ENCODE results near the gene GLT6D1.

GLT6D1 gene

DNA sequence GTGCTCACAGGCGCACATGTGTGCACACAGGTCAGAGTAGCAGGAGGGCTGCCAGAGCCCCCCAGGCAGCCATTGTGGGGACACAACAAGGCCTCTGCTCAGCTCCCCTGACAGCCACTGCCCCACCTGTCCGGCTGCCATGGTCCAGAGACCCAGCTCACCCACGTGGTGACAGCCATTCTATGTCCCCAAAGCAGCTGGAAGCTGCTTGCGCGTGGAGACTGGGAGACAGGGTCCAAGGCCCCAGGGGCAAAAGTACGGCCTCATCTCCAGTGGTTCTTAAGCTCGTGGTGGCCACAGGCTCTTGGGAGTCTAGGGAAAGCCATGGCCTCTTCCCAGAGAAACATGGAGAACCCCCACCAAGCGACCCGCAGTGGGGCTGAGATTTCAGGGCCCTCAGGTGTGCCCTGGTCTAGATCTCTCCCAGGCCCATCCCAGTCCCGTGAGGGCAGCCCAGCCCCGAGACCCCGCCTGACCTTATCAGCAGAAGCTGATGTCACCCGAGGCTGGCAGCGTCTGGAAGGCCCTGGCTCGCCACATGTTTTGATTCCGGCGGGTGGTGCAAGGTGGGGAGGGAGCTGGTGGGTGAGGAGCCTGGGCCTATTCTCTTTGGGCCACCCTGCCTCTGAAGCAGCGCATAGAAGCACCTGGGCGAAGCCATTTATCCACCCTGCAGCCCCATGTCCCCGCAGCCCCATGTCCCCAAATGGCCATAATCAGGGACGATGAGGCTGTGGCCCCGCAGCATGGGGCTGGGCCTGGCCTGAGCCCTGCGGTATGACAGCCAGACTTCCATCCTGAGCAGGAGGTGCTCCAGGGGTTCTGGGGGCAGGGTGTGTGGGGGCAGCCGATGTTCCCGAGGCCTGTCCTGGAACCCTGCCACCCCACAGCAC, 31.7 kb downstream of the GLT6D1 start:
- no peak for DNase-seq

DNA sequence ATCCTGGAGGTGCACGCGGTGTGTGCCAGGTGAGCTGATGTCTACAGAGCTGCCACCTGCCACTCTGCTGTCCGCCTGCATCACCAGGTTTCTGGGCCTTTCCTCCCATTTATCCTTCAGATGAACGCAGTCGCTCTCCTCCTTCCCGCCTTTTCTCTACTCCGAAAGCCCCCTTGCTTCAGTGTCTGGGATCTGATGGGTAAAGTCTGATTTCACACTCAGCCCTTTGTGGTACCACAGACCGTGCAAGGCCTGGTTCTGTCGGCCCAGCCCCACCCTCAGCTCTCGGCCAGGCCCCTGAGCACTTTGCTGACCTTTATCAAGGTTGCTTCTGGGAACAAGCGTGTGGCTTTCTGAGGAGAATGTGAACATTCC, 32.5 kb downstream of the GLT6D1 start:
- DNase-seq: no peak

DNA sequence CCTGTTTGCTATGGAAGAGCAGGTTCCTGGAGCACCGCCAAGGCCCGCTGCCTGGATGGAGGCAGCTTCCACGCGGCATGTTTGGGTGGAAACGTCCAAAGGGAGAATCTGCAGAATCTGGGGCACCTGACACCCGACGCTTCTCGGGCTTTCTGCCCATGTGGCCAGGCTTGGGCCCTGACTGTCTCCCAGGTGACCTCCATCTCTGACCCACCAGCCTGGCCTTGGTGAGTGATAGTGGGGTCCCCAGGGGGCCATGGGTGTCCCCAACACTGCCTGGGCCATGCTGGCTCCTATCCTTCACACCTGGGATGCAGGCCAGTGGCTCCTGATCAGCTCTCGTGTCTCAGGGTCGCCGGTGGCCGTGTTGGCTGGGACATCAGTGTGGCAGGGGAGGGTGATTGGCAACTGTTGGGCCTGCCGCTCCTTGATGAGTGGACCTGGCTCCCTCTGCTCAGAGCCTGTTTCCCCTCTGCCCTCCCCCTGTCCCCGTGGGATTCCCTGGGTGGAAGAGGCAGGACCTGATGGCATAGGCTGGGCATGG, 34.0 kb downstream of the GLT6D1 start:
- no peak for DNase-seq

DNA sequence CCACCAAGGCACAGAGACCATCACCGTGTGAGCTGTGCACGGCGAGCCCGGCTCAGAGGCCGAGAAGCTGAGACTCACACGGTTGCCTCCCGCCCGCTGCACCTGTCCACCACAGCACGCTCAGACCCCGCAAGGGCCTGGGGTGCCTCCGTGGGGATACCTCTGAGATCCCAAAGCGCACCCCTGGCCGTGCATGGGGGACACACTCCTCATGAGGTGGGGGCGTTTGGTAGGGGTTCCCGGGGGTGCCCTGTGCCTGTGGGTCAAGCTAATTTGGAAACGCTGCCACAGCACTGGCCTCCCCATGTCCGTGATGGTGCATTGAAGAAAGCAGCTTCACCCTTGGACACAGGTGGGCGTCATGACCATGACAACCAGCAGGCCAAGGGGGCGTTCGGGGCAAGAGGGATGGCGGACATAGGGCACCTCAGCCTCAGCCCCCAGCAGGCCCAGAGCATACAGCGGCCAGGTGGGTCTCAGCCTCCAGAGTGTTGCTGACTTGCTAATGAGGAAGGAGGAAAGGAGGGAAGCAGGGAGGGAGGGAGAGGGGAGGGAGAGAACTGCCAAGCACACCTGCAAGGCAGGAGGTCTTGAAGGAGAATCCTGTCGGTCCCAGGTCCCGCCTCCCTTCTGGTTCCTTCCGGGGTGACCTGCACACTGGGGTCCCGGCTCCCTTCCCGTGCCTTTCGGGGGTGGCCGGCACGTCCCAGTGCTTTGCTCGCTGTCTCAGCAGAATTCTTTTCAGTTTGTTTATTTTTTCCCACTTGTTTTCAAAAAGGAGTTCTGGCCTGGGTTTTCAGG, 34.7 kb downstream of the GLT6D1 start:
- DNase-seq: no peak

DNA sequence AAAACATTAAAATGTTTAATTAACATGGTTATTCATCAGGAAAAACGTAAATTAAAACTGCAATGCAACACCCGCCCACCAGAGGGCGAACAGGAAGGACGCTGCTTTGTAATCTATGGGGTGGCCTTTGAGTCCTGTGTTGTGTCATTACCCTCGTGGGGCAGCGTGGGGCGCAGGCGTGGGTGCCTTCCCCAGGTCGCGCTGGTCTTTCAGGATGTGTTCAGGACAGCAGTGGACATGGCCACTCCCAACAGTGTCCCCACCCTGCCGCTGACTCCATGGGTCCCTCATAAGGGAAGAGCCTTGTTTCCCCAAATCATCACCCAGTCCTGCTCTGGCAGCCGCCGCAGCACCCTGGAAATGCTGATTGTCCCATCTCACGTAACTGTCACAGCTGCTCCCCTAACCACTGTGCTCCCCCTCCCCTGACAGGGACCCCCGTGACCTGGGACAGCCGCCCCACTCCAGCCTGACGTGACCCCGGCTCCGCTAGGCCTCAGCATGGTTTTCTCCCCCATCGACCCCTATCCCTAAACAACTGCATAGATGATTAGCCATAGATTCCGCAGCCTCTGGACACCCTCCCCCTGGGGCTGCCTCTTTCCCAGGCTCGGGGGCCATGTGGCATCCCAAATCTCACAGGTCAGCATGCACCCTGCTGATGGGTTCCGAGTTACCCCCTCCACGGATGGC, 36.4 kb downstream of the GLT6D1 start:
- DNase-seq: peak; percentile 54

DNA sequence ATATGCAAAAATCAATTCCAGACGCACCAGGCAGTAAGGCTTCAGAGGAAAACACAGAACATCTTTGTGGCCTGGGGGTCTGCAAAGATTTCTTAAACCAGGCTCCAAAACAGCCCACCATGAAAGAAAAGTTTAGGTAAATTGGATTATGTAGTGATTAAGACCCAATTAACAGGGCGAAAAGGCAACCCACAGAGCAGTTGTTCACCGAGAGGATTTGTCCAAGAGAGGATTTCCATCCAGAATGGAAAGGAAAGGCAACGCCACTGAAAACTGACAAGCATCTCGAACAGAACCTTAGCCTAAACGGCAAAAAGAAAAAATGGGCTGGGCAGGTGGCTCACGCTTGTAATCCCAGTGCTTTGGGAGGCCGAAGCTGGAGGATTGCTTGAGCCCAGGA, 37.4 kb downstream of the GLT6D1 start:
- DNase-seq: peak; percentile 28

DNA sequence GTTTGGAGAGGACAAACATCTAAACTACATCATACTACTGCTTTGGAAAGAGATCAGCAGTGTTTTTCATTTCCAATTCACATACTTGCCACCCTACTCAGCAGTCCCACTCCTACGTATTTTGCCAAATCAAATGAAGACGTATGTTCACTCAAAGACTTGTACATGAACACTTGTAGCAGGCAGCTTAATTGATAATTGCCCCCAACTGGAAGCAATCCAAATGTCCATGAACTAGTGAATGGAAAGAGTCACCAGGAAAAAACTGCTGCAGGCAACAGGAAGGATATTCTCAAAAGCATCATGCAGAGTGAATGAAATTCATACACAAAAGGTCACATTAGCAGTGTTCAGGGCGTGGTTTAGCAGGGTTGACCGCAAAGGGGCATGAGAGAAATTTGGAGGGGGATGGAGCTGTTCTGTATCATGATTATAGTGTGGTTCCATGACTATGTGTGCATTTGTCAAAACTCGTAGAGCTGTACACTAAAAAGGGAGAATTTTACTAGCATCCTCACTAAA, 39.0 kb downstream of the GLT6D1 start:
- no peak for DNase-seq

DNA sequence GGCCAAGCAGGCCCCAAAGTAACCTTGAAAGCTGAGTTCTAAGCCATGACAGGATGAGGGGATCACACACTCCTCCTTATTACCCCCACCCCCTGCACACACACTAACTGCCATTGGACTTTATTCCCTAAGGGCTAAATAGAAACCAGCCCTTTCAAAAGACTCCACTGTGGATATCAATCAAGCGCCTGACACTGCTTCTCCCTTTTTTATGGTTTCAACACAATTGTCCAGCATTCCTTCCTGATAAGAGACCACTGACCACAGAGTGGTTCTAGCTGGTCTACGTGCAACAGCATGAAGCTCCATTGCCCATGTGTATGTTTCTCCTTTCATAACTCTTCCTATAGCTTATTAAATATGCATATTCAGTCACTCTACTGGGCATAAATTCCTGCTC, 43.1 kb downstream of the GLT6D1 start:
- no peak for DNase-seq

DNA sequence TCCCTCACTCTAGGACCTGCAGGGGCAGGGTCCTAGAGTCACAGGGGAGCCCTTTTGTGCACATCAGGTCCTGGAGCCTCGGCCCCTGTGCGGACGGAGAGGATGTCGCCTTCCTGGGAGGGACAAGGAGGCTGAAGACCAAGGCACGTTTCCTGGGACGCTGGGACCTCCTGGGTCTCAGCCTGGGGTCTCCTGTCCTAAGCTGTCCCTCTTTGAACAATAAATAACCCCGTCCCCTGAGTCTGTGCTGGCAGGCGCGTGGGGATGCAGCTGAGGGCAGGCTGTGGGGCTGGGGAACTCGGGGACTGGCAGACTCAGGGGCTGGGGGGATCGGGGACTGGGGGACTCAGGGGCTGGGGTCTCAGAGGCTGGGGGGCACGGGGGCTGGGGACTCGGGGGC, 46.7 kb downstream of the GLT6D1 start:
- no peak for DNase-seq

DNA sequence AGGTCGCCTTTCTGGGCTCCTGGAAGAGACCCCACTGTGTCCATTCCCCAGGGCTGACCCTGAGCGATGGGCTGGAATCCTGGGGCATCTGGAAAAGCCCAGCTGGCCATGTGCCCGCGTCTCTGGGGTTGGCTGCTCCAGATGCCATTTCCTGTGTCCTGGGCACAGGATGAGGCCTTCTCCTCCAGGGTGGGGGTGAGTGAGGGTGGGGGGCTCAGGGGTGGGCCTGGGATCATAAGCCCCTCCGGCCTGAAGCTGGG, 47.1 kb downstream of the GLT6D1 start:
- DNase-seq: no peak

DNA sequence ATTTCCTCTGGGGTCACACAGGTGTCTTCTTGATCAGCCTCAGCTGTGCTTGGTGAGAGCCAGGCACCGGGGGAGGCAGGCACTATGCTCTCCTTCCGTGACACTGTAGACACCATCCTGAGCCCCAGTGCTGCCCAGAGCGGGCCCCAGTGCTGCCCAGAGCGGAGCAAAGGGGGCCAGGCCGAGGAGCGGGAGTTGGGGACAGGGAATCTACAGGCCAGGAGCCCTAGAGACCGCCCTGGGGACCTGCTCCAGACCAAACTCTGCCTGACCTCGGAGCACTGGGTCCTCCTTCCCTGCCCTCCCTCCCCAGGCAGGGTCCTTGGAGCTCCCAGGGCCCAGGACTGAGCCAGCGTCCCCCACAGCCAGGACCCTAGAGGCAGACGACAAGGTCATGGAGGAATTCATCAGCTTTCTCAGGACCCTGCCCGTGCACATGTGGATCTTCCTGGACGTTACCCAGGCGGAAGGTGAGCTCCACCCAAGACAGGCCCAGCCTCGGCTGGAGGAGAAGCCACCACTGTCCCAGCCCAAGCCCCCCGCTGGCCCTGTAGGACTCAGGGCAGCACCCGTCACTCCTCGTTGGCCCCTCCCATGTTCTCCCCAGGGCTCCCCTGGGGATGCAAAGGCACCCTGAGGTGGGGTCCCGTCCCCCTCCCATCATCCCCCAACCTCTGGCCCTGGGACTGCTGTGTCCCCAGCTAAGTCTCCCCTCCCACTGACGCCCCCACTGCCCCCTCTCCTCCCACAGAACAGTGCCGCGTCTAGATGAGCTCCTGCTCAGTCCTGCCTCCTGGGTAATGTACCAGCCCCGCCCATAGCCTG, 47.6 kb downstream of the GLT6D1 start:
- DNase-seq: no peak

DNA sequence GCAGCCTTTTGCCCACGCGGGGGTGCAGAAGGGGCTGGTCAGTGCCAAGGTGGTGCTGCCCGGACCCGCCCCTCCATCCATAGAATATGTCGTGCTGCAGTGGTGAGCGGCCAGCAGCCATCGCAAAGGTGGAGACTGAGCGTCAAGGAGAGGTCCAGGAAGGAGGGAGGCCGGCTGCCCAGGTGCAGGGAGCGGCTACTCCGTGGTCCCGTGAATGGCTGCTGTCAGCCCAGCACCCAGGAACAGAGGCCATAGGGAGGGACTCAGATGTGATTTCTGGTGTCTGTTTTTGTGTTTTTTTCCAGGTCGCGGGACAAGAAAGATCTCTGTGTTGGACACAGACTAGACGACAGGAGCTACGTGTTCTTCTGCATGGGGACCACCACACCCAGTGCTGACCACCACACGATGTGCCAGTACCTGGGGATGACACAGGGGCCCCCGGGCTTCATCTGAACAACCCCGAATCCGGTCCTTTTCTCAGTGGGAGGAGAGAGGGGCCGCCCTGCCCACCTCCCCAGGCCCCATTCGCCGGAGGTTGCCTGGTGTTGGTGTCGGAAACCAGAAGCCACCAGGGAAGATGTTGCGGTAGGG, 48.8 kb downstream of the GLT6D1 start:
- DNase-seq: no peak

DNA sequence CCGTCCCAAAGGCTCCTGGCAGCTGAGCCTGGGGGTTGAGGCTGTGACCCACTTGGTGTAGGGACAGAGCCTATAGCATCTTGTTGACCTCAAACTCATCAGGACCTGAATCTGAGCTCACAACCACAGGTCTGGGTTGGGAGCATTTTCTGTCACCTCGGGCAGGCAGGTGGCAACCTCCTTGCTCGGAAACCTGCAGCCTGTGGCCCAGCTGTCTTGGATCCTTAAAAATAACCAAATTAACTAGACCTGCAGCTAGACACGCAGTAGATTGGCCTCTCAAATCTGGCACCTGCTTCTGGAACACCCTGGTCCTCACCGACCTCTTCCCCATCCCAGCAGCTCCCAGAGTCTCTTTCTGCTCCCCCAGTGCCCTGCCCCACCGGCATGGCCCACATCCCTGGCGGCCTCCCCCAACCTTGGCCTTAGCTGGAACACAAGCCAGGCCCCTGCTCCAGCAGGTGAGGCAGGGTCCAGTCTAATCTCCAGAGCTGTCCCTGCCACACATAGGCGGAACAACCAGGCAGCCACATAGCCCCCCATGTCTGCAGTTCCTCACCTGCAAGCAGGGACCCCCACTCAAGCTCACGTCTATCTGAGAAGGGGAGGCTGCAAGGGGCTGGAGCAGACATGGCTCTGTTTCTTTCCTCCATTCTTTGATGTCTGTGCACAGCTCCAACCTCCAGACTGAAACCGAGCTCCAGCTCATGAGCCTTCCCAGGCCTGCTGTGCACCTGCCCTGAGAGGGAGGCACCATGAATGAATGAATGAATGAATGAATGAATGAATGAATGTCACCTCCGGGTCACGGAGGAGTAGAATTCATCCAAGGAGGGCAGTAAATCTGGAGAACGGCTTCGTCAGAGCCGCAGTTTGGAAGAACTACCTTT, 49.5 kb downstream of the GLT6D1 start:
- no peak for DNase-seq

DNA sequence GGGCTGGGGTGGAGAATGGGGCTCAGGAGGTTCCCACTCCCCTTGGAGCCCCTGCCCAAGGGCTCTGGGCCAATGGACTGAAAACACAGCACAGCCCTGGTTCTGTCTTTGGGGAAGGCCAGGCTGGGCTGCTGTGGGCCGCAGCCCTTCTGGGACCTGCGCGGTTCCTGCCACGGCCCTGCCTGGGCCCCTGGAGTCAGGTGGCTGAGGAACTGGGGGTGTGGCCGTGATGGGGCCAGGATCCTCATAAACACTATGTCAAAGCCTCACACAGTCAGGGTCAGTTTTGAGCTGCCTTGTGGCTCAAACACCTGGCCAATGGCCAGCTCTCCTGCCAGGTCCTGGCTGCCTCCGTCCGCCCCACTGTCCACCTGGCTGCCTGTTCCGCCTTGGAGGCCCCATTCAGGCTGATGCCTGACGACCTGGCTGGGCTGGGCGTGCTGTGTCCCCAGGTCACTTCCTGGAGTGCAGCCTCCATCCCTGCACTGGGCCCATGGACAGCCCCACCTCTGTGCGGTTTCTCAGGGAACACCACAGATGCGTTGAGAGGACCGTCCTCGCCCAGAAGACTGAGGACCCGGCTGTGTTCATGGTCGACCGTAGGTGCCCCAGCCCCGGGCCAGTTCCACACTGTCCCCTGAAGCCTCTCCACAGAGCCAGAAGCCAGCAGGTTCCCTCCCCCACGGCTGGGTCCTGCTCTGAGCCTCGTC, 50.3 kb downstream of the GLT6D1 start:
- DNase-seq: no peak

DNA sequence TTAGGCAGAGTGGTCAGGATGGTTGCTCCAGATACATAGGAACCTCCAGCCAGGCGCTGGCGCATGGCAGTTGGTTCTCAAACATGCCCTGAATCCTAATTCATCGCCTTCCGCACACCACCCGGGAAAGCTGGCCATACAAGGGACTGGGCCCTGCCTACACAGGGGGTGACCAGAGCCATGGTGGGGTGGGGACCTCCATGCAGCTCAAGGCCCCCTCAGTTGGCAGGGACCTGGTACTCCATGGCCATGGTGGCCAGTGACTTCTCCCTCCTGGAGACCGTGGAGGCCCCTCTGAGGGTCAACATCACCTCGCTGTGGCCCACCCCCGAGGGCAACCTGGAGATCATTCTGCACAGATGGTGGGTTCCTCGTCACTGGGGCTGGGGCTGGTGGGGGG, 51.0 kb downstream of the GLT6D1 start:
- DNase-seq: no peak

DNA sequence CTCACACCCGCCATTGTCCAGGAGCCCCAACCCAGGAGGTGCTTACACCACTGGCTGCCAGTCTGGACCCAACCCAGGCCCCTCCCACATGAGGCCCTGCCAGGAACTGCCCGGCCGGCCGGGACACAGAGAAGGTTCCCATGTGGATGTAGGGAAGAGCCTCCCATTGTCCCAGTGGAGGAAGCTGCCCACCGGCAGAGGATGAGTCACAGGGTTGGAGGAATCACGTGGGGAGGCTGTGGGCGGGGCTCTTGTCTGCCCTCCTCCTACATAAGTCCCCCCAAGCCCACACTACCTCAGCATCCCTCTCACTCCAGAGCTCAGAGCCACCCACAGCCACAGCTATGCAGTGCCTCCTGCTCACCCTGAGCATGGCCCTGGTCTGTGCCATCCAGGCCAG, 51.7 kb downstream of the GLT6D1 start:
- DNase-seq: no peak

DNA sequence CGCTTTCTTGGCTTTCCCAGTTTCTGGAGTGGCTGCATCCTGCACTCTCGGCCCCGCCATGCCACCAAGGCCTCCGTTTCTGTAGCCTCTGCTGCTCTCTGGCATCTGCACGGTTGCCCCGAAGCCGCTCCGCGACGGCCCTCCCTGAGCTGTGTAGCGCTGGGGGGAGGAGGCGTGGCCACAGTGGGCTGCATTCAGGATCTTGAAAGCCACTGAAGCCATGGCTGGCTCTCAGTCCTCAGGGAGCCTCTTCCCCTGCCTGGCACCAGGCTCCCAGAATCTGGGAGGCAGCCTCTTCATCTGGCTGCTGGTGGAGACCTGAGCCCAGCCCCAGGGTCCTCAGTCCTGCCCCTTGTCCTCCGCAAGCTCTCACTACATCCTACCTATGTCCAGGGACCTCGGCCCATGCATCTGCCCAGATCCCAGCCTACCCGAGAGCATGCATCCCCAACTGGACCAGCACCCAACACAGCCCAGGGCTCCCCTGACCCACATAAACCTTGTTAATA, 52.7 kb downstream of the GLT6D1 start:
- DNase-seq: no peak

DNA sequence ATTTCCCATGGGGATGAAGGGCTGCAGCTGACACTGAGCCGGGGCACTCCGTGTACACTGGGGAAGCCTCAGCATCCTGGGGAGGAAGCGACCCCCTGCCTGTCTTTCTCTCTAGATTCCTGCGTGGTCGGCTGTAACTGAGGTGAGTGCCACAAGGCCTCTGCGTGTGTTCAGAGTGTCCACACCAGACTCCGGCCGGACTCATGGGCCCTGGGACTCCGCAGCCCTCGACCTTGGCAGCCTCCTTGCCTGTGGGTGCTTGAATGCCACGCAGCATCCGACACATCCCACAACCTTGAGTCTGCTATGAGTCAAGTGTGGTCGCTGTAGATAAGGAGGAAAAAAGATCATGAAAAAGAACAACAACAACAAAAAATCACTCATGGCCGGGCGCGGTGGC, 54.4 kb downstream of the GLT6D1 start:
- DNase-seq: no peak

DNA sequence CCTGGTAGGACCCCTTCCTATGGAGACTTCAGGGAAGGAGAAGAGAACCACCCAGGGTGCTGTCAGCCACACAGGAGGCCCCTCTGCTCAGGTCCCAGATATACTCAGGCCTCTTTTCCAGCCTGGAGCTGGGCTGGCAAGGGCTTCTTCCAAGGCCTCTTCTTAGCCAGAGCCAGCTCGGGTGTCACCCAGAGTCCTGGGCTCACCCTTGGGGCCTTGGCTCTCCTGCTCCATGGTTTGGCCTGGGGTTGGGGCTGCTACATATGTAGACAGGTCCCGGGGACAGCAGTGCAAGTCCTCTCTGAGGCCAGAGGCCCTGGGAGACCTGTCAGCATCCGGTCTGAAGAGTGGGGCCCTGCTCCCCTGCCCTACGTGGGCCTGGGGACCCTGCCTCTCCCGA, 55.0 kb downstream of the GLT6D1 start:
- DNase-seq: no peak

DNA sequence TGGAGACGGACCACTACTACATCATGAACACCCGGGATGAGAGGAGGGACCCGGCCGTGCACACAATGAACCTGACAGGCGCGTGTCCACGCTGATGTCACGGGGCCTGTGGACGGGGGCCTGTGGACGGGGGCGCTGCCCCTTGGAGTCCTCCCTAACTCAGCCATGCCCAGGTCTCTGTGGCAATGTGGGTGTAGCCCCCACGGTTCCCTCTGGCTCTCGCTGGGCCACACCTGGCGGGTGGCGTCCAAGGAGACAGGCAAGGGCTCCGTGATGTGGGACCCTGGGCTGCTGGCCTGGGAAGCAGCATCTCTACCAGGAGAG, 55.7 kb downstream of the GLT6D1 start:
- no peak for DNase-seq

Measured in NCI-H82 (cell line).